ENCODE data around the gene LAMA2.

Gene LAMA2

GRCh38 chr6:129215916-129216520 lies 333.1 kb downstream of the LAMA2 start:
- no peak for DNase-seq (ENCODE audit: low spot score)

DNA sequence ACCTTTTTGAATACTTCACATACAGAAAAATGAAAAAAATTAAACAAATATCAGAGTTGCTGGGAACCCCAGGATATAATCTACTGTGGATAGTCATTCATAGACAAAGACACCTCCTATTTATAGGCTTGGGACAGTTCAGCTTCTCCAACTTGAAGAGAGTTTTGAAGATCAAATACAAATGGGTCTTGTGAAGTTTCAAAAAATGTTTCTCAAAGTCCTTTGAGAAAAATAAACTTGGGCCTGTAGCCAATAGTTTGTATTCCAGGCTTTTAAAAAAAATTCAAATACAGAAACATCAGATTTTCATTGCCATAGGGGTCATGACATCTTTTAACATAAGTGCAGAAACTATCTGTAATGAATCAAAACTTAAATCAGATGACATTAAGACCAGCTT lies 334.8 kb downstream of the LAMA2 start:
- DNase-seq (ENCODE audit: low spot score): no peak

DNA sequence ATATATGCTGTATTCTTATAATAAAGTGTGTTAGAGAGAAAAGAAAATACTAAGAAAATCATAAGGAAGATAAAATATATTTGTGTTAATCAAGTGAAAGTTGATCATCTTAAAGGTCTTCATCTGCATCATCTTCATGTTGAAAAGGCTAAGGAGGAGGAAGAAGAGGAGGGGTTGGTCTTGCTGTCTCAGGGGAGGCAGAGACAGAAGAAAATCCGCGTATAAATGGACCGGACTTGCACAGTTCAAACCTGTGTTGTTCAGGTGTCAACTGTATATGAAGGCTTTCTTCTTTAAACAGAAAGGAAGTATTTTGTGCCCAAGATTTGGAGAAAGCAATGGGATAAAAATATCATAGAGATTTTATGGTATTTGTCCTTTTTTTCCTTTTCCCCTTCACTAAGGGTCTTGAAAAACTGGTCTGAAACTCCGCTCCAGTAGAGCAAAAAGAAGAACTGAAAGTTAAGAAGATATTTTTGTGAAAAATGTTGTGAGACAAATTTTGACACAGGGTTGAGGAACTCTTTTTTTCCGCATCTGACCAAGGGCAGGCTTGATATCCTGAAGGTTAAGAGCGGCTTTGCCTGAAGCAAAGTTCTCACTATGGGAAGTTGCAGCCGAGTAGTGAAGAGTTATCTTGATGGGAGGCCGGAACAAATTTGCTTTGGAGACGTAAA lies 350.7 kb downstream of the LAMA2 start:
- DNase-seq (ENCODE audit: low spot score): no peak

GRCh38 chr6:129235167-129236000 lies 352.4 kb downstream of the LAMA2 start:
- DNase-seq (ENCODE audit: low spot score): no peak

- DNase-seq (ENCODE audit: low spot score): no peak
These were observed 353.1 kb downstream of the LAMA2 start for GRCh38 chr6:129236001-129236517.

GRCh38 chr6:129238991-129239390 lies 356.1 kb downstream of the LAMA2 start:
- no peak for DNase-seq (ENCODE audit: low spot score)

DNA sequence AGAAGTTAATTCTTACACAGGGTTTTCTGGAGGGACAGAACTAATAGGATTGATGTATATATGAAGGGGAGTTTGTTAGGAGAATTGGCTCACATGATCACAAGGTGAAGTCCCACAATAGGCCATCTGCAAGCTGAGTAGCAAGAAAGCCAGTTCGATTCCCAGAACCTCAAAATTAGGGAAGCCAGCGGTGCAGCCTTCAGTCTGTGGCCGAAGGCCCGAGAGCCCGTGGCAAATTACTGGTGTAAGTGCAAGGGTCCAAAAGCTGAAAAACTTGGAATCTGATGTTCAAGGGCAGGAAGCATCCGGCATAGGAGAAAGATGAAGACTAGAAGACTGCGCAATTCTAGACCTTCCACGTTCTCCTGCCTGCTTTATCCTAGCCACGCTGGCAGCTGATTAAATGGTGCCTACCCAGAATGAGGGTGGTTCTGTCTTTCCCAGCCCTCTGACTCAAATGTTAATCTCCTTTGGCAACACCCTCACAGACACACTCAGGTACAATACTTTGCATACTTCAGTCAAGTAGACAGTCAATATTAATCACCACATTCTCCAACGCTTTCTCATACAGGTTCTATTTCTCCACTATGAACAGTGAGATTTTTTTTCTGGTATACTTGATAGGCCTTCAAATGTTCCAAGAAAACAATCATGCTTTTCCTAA lies 357.0 kb downstream of the LAMA2 start:
- DNase-seq (ENCODE audit: low spot score): no peak

GRCh38 chr6:129240492-129240853 lies 357.5 kb downstream of the LAMA2 start:
- DNase-seq (ENCODE audit: low spot score): no peak

DNA sequence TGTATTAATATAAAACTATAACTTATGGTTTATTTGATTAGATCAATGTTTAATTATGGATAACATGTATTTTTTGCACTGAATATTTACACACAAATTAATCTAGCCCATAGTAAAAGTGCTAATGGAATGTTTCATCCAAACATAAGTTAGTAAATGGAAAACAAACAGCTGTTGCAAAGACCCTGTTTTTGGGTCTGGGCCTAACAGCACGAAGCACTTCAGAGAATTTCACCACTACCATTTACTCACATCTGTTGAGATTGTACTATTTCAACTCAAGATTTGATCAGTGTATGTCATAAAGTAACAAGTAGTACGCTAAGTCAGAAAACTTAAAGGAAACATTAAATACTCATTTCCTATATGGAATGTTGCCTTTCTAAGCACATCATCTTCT lies 359.6 kb downstream of the LAMA2 start:
- no peak for DNase-seq (ENCODE audit: low spot score)

DNA sequence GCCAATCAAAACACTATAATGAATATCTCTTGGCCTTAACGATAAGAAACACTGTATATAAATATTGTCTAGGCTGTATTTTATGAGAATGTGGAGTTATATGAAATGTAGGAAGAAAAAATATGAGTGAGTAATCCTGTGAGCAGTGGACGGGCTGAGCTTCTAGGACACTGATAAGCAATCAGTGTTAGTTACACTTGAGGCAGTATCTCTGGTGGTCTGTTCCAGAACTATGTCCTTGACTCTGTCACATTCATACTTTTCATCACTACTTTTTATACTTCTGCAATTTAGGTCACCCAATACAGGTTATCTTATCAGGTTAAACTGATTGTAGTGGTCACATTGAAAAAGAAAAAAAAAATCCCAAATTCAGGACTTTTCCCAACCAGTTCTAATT lies 360.4 kb downstream of the LAMA2 start:
- no peak for DNase-seq (ENCODE audit: low spot score)

GRCh38 chr6:129248946-129249345 lies 366.0 kb downstream of the LAMA2 start:
- DNase-seq (ENCODE audit: low spot score): no peak

- peak; percentile 63 for DNase-seq (ENCODE audit: low spot score)
These were observed 368.9 kb downstream of the LAMA2 start for GRCh38 chr6:129251669-129252376.

DNA sequence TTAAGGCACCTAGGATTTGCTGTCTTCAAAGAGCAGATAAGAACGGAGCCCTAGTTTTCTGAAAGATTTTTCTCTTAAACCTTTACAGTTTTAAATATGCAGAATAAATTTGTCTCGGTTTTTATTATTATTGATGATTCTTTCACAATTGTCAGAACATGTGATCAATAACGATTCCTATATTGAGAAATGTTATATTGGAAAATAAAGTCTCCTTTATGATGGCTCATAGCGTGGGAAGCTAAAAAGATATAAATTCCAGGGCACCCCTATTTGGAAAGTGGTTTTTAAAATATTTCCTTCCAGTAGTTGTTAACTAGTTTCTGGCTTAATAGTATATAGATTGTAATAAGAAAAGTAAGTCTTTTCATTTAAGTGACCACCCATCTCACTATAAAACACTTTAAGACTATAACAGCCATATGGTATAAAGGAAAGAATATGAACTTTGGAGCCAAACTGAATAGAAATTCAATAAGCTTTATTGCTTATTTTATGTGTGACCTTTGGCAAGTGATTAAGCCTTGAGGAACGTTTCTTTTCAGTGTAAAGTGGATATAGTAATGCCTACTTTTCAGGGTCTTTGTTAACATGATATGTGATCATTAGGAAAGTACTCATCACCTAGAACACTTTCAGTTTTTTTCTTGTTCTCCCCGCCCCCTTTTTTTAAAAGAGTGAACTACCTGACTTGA lies 369.6 kb downstream of the LAMA2 start:
- DNase-seq (ENCODE audit: low spot score): no peak

- DNase-seq (ENCODE audit: low spot score): no peak
These were observed 370.3 kb downstream of the LAMA2 start for GRCh38 chr6:129253242-129253641.

GRCh38 chr6:129253727-129254126 lies 370.8 kb downstream of the LAMA2 start:
- no peak for DNase-seq (ENCODE audit: low spot score)

GRCh38 chr6:129257196-129257595 lies 374.3 kb downstream of the LAMA2 start:
- DNase-seq (ENCODE audit: low spot score): no peak

- no peak for DNase-seq (ENCODE audit: low spot score)
These were observed 379.7 kb downstream of the LAMA2 start for GRCh38 chr6:129262661-129263060.

DNA sequence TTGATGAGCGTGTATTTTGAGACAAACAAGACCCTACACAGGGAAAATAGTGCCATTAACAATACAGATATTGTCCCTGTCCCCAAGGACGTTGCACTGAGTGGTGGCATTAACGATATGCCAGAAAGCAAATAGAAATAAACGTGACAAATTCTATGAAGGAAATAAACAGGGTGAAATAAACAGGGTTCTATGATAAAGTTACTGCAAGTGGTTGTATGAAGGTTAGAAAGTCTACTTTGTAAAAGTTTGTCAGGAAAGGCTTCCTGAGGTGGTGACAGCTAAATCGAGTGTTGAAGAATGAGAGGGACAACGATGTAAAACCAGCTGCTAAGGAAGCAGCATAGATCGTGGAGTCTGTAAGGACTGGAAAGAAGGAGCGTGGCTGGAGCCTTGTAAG lies 380.2 kb downstream of the LAMA2 start:
- DNase-seq (ENCODE audit: low spot score): no peak

DNA sequence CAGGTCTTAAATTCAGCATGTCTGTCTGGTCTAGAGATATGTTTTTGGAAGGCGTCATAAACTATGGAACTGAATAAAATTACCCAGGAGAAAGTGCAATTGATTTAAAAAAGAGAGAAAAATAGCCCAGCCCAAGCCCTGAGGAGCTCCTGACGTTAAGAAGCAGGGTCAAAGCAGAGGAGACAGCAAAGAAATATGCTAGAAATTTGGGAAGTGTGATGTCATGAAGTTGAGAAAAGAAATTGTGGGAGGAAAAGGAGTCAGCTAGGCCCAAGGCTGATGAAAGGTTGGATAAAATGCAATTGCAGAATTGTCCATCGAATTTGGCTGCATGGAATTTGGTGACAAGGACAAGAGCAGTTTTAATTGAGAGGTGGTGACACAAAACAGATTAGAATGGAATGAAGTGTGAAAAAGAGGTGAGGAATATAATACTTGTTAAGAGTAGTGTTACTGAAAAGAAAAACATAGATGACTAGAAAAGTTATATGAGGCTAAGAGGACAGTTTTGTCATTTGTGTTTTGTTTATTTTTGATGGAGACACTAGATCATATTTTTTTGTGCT lies 381.6 kb downstream of the LAMA2 start:
- DNase-seq (ENCODE audit: low spot score): no peak

- DNase-seq (ENCODE audit: low spot score): peak; percentile 24
These were observed 384.1 kb downstream of the LAMA2 start for GRCh38 chr6:129267028-129267427.

GRCh38 chr6:129269076-129269475 lies 386.1 kb downstream of the LAMA2 start:
- DNase-seq (ENCODE audit: low spot score): no peak
